ENCODE data around the gene UGT1A8. TPM values are rescaled to one million over a fixed set of nuclear protein-coding genes. Genes with fewer than 3 reads are reported as not detected.

Gene UGT1A8
- total RNA-seq, 1 donor from 2014 or later: not detected

- no peak for TF ChIP-seq CTCF (IDR thresholded peaks at IDR 0.05; ENCODE audit: borderline replicate concordance)
- no peak for DNase-seq
- Histone ChIP-seq H3K27ac (replicated peaks) (no peak overlapping the region), H3K4me3 (no peak overlapping the region), H3K4me1 (no peaks in the 10 kb centered on the region), H3K27me3 (ENCODE audit: low read depth) (peaks cover 13% of the 10 kb centered on the region), H3K9me3 (replicated peaks) (no peaks in the 10 kb centered on the region), H3K36me3 (no peaks in the 10 kb centered on the region)
- intact Hi-C loops (cut with micrococcal nuclease): no loop called here
Measured at GRCh38 chr2:233791151-233791882, 173.9 kb downstream of the UGT1A8 start.

DNA sequence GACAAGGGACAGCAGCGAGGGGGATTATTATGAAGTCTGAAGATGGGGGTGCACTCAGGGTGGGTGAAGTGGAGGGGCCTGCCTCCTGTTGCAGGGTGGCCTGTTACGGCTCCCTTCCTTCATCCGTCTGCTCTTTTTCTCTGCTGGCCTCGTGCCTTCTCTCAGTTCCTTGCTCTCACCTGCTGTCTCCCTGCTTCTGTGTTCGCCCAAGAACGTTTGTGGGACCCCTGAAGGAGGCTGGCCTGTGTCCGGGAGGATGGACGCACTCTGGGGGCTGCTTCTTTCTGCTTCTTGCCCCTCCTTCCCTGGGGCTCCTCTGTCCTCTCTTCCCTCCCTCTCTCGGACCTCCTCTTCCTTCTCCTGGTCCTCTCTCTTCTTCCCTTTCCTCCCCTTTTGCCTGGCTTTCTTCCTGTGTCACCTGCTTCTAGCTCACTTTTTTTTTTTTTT, 174.5 kb downstream of the UGT1A8 start:
- no peaks in the 10 kb centered on the region for H3K9me3 ChIP-seq (replicated peaks)
- H3K27ac ChIP-seq (replicated peaks): no peak overlapping the region
- no peak for DNase-seq
- TF ChIP-seq CTCF (IDR thresholded peaks at IDR 0.05; ENCODE audit: borderline replicate concordance): no peak
- H3K4me1 ChIP-seq: no peaks in the 10 kb centered on the region
- H3K36me3 ChIP-seq: no peaks in the 10 kb centered on the region
- H3K4me3 ChIP-seq: no peak overlapping the region
- intact Hi-C loops (cut with micrococcal nuclease): no loop called here
- peaks cover 13% of the 10 kb centered on the region for H3K27me3 ChIP-seq (ENCODE audit: low read depth)

GRCh38 chr2:233792720-233793119, 175.3 kb downstream of the UGT1A8 start:
- Histone ChIP-seq H3K27me3 (ENCODE audit: low read depth) (peaks cover 13% of the 10 kb centered on the region), H3K36me3 (no peaks in the 10 kb centered on the region), H3K4me1 (no peaks in the 10 kb centered on the region), H3K9me3 (replicated peaks) (no peaks in the 10 kb centered on the region), H3K27ac (replicated peaks) (no peak overlapping the region), H3K4me3 (no peak overlapping the region)
- intact Hi-C loops (cut with micrococcal nuclease): no loop called here
- no peak for DNase-seq
- TF ChIP-seq CTCF (IDR thresholded peaks at IDR 0.05; ENCODE audit: borderline replicate concordance): no peak

GRCh38 chr2:233793465-233794127, 176.2 kb downstream of the UGT1A8 start:
- Histone ChIP-seq H3K4me1 (no peaks in the 10 kb centered on the region), H3K27ac (replicated peaks) (no peak overlapping the region), H3K4me3 (no peak overlapping the region), H3K36me3 (no peaks in the 10 kb centered on the region), H3K9me3 (replicated peaks) (no peaks in the 10 kb centered on the region), H3K27me3 (ENCODE audit: low read depth) (peaks cover 13% of the 10 kb centered on the region)
- DNase-seq: no peak
- intact Hi-C loops (cut with micrococcal nuclease): no loop called here
- no peak for TF ChIP-seq CTCF (IDR thresholded peaks at IDR 0.05; ENCODE audit: borderline replicate concordance)

DNA sequence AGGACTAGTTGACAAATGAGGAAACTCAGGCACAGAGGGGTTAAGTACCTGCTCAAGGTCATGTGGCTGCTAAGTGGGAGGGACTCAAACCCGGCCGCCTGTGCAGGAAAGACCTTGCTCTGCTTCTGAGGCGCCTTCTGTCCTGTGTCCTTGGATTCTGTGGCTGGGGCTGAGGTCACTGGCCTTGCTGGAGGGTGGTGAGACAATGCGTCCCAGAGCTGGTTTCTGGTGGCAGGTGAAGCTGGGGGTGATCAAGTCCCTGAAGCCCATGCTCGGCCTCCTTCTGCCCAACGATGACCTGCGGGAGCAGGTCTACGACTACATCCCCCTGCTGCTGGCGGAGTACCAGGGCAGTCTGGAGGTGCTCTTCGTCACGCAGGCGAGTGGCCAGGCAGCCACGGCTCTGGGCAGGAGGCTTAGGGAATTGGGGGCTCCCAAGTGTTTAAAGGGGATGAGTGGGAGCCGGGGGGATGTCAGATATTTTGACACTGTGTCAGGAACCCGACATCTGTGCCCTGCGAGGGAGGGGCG, 176.8 kb downstream of the UGT1A8 start:
- H3K36me3 ChIP-seq: no peaks in the 10 kb centered on the region
- DNase-seq: no peak
- H3K9me3 ChIP-seq (replicated peaks): no peaks in the 10 kb centered on the region
- no peak overlapping the region for H3K4me3 ChIP-seq
- TF ChIP-seq CTCF (IDR thresholded peaks at IDR 0.05; ENCODE audit: borderline replicate concordance): no peak
- intact Hi-C loops (cut with micrococcal nuclease): no loop called here
- H3K27ac ChIP-seq (replicated peaks): no peak overlapping the region
- peaks cover 15% of the 10 kb centered on the region for H3K27me3 ChIP-seq (ENCODE audit: low read depth)
- H3K4me1 ChIP-seq: no peaks in the 10 kb centered on the region
